ENCODE data around the gene AFM. TPM values are rescaled to one million over a fixed set of nuclear protein-coding genes. Genes with fewer than 3 reads are reported as not detected.

AFM gene
- total and polyA plus RNA-seq, 2 donors (not counting 3 experiments of a cell fraction or from before 2014, with no cell fraction given): not detected

- Histone ChIP-seq H3K4me3 (replicated peaks in 1 of 3; ENCODE audit: insufficient read depth in 1 of 3, low read depth in 1 of 3, low read length in 3 of 3) (no peak overlapping the region), H3K9me3 (replicated peaks; ENCODE audit: control insufficient read depth, insufficient read depth, low read length) (no peaks in the 10 kb centered on the region), H3K79me2 (ENCODE audit: control insufficient read depth, insufficient read depth, low read length) (no peaks in the 10 kb centered on the region), H3K27ac (ENCODE audit: insufficient read depth, low read depth, low read length) (no peak overlapping the region), H3K4me2 (ENCODE audit: insufficient read depth, low read length) (no peak overlapping the region), H3K27me3 (ENCODE audit: control insufficient read depth in 2 of 2, insufficient read depth in 2 of 2, low read length in 2 of 2) (peaks cover 0 to 11% of the 10 kb centered on the region in 2 experiments), H2AFZ (ENCODE audit: low read depth, low read length) (no peak overlapping the region), H3K36me3 (ENCODE audit: control insufficient read depth in 2 of 2, extremely low read depth in 1 of 2, insufficient read depth in 2 of 2, low read length in 2 of 2) (no peaks in the 10 kb centered on the region), H3K9me1 (replicated peaks; ENCODE audit: control insufficient read depth, extremely low read depth, insufficient read depth, low read length) (no peaks in the 10 kb centered on the region), H4K20me1 (replicated peaks; ENCODE audit: control insufficient read depth, extremely low read depth, insufficient read depth, low read length) (no peaks in the 10 kb centered on the region), H3K9ac (replicated peaks; ENCODE audit: extremely low read depth, insufficient read depth, low read length) (no peak overlapping the region), H3K4me1 (ENCODE audit: control insufficient read depth, extremely low read depth, insufficient read depth, low read length) (no peaks in the 10 kb centered on the region)
- CTCF ChIA-PET: interaction anchor here (1.0 to 3.4 kb wide), 5 partner anchors 13 to 1137 kb away, joined by 3 to 24 read pairs (median 3); no protein-coding TSS in a partner anchor
- TF ChIP-seq FOS (IDR thresholded peaks at IDR 0.05; ENCODE audit: borderline replicate concordance, insufficient read depth, low read length) (no peak), JUN (IDR thresholded peaks at IDR 0.05; ENCODE audit: borderline replicate concordance, insufficient read depth, insufficient read length, low read depth) (no peak), POLR2A (IDR thresholded peaks at IDR 0.05; ENCODE audit: low read depth, low read length) (no peak), MYC (IDR thresholded peaks at IDR 0.05; ENCODE audit: low read depth, low read length) (no peak), GATA2 (IDR thresholded peaks at IDR 0.05; ENCODE audit: insufficient read depth, insufficient read length, low read depth, low read length) (no peak), POLR2AphosphoS5 (IDR thresholded peaks at IDR 0.05; ENCODE audit: insufficient read depth, low read depth, low read length) (no peak), EZH2 (IDR thresholded peaks at IDR 0.05; ENCODE audit: borderline replicate concordance, low read depth, low read length, severe bottlenecking) (no peak)
- TF ChIP-seq, protein P1, sequence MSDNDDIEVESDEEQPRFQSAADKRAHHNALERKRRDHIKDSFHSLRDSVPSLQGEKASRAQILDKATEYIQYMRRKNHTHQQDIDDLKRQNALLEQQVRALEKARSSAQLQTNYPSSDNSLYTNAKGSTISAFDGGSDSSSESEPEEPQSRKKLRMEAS (IDR thresholded peaks at IDR 0.05; ENCODE audit: insufficient read depth, insufficient read length): no peak
- TF ChIP-seq, protein P2, sequence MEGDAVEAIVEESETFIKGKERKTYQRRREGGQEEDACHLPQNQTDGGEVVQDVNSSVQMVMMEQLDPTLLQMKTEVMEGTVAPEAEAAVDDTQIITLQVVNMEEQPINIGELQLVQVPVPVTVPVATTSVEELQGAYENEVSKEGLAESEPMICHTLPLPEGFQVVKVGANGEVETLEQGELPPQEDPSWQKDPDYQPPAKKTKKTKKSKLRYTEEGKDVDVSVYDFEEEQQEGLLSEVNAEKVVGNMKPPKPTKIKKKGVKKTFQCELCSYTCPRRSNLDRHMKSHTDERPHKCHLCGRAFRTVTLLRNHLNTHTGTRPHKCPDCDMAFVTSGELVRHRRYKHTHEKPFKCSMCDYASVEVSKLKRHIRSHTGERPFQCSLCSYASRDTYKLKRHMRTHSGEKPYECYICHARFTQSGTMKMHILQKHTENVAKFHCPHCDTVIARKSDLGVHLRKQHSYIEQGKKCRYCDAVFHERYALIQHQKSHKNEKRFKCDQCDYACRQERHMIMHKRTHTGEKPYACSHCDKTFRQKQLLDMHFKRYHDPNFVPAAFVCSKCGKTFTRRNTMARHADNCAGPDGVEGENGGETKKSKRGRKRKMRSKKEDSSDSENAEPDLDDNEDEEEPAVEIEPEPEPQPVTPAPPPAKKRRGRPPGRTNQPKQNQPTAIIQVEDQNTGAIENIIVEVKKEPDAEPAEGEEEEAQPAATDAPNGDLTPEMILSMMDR (IDR thresholded peaks at IDR 0.05; ENCODE audit: extremely low read depth in 1 of 2, insufficient read depth in 1 of 2, low read depth in 1 of 2, low read length in 2 of 2): no peak
- no peak for DNase-seq (ENCODE audit: low read depth, low spot score)
- POLR2A ChIA-PET: no interaction called here
- dilution Hi-C loops (cut with MboI; ENCODE audit: extremely low pct_ligation_motif_present, low sequenced_read_pairs): no loop called here
- FAIRE-seq: no peak
- BruUV-seq (replicated peaks): no TSS peak
- intact Hi-C loops (cut with micrococcal nuclease): no loop called here
These were observed 48.4 kb upstream of the AFM start for GRCh38 chr4:73433140-73433539.

Data from endothelial cell of umbilical vein (primary cell).